Body of pancreas (tissue), 4 donors: ENCODE results near the gene MYO1B. TPM values are rescaled to one million over a fixed set of nuclear protein-coding genes. Genes with fewer than 3 reads are reported as not detected.

Source experiments
- ATAC-seq: fragments of 150-250 bp; one replicate; pipeline ENCODE4 v1.9.1; 2016
- DNase-seq, 4 donors: peaks; one replicate each; pipeline ENCODE4 v3.0.0-alpha.2; 2019
- H3K27ac ChIP-seq, 4 donors: fragments of 200-600 bp; sonication (generic); 1 replicate in 3 of 4; 2 replicates in 1 of 4; pipeline versions ENCODE4 v1.5.1 to v1.6.1; 2016 to 2019; ENCODE audit warnings: mild to moderate bottlenecking in 1 of 4, mixed read lengths in 1 of 4, moderate library complexity in 1 of 4
- H3K27me3 ChIP-seq, 2 donors: fragments of 200-600 bp; sonication (generic); one replicate each; pipeline ENCODE4 v1.6.0; 2016; ENCODE audit warnings: mild to moderate bottlenecking in 1 of 2
- H3K36me3 ChIP-seq, 2 donors: fragments of 200-600 bp; sonication (generic); replicated peaks in 1 of 2; 2 replicates each; pipeline ENCODE4 v1.5.1; 2016; ENCODE audit warnings: low read depth in 2 of 2; ENCODE audit not compliant: insufficient read depth in 1 of 2
- H3K4me1 ChIP-seq: fragments of 200-600 bp; sonication (generic); one replicate; pipeline ENCODE4 v1.6.0; 2016
- H3K4me3 ChIP-seq, 2 donors: fragments of 200-600 bp; sonication (generic); 1 replicate in 1 of 2; 2 replicates in 1 of 2; pipeline ENCODE4 v1.5.1; 2016 to 2019
- H3K9me3 ChIP-seq, 3 donors: fragments of 200-600 bp; sonication (generic); 1 replicate in 2 of 3; 2 replicates in 1 of 3; pipeline ENCODE4 v1.5.1; 2016
- CTCF ChIP-seq, 7 experiments: fragments of 450-650 bp in 4 of 7; fragments of 200-600 bp in 3 of 7; sonication (generic) in 3 of 7; IDR thresholded peaks; one replicate each; pipeline ENCODE4 v1.5.1; 2016 to 2019; ENCODE audit warnings: antibody characterized with exemption in 7 of 7
- POLR2A ChIP-seq, 3 donors: fragments of 450-650 bp; IDR thresholded peaks; one replicate each; pipeline ENCODE4 v1.6.1; 2016; ENCODE audit warnings: antibody characterized with exemption in 3 of 3, mild to moderate bottlenecking in 2 of 3
- WGBS, 2 donors: methylation state at CpG; one replicate each; pipeline ENCODE4 v1.1.5; 2017; 5-methylcytosine and 5-hydroxymethylcytosine counted together
- intact Hi-C: fragments of 100-400 bp; cut with DNase I; formaldehyde crosslinking; loops from one replicate; pipeline ENCODE4 v1.15.1; 2023
- total RNA-seq, 2 donors: library from RNA; depleted of rRNA; stranded (reverse); fragments of >200 nt; gene quantifications; one replicate each; pipeline ENCODE4 v1.1.0, GENCODE V29; 2016

MYO1B gene
- total RNA-seq, 2 donors from 2014 or later, result 68.0 to 77.8 TPM

DNA sequence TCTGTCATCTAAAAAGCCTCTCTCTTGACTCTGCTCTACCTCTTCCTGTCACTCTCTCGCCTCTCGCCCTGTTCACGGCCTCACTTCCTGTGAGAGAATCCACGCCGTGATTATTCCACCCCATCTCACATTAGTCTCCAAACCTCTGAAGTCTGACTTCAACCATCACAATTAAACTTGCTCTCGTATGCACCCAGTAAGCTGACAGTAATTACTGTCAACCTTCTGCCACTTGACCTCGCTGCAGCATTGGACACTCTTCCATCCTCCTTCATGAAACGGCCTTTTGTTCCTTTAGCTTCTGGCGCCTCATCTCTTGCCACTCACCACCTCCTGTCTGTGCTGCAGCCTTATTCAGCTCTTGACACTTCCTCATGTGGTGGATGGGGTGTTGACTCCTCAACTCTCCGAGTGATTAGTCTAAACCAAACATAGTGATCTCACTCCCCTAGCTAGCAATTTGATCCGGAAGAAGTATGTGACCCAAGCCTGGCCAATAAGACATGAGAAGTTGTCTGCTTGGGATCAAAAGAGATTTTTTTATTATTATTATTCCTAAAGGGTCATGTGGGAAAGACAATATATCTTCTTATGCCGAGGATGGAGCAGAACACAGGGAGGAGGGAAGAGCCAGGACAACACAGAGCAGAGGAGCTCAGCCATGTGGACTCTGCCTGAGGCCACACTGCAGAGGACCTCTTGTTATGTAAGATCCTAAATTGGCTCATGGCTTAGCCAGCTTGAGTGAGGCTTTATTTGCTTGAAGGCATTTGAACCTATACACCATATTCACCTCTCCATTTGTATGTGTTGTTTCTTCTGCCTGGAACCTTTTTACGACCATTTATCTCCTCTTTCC lies 38.4 kb upstream of the MYO1B start:
- ATAC-seq (no peak), DNase-seq (no peak)
- no peaks in the 10 kb centered on the region for H3K9me3 ChIP-seq
- H3K4me1 ChIP-seq, result peaks cover 11% of the 10 kb centered on the region
- H3K27me3 ChIP-seq, result no peaks in the 10 kb centered on the region
- no peak for TF ChIP-seq CTCF (IDR thresholded peaks at IDR 0.05)
- TF ChIP-seq POLR2A (IDR thresholded peaks at IDR 0.05), result peak in 2 of 3 donors; percentile 11 to 32
- intact Hi-C loops, result no loop called here
- 84 to 86% methylated on average over 13 of the region's 13 CpGs for WGBS, 2 donors
- no peaks in the 10 kb centered on the region for H3K36me3 ChIP-seq
- no peak overlapping the region for H3K27ac ChIP-seq
- H3K4me3 ChIP-seq, result no peak overlapping the region

DNA sequence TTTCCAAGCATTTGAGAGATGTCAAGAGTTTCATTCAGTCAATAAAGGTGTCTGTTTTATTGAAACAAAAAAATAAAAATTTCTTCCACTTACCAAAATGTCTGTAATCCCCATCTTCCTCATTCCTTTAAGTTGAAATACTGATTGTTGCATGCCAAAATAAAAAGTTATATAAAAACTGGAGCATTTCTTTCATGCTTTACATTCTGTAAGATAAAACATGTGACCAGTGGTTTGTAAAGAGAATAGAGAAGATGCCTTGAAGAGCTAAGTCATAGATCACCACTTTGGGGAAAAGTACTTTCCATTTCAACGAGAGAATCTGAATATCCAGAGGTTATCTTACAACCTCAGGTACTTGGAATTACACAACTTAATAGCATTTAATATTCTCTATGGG lies 35.9 kb upstream of the MYO1B start:
- Histone ChIP-seq H3K27ac (no peak overlapping the region), H3K4me1 (no peaks in the 10 kb centered on the region), H3K9me3 (no peaks in the 10 kb centered on the region), H3K4me3 (no peak overlapping the region), H3K27me3 (no peaks in the 10 kb centered on the region), H3K36me3 (no peaks in the 10 kb centered on the region)
- ATAC-seq (no peak), DNase-seq (no peak)
- no peak for TF ChIP-seq POLR2A (IDR thresholded peaks at IDR 0.05)
- 75 to 85% methylated on average over 1 of the region's 1 CpG for WGBS, 2 donors
- intact Hi-C loops, result no loop called here

DNA sequence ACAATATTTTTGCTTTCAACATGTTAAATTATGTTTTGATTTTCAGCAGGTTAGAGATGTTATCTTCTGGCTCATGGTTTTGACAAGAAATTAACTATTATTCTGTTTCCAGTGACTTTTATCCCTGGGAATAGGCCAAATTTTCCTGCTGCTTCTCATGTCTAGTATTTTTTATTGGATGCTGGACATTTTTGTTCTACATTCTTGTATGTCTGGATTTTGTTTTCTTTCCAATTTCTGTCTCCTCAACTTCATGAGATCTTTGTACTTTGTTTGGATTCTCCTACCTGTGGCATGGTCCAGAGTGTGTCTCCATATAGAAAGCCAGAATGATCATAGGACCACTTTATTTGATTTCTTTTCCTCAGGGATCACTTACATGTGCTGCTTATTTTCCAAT lies 33.1 kb upstream of the MYO1B start:
- peaks cover 1% of the 10 kb centered on the region for H3K4me1 ChIP-seq
- ATAC-seq (no peak), DNase-seq (no peak)
- no peaks in the 10 kb centered on the region for H3K9me3 ChIP-seq
- intact Hi-C loops, result no loop called here
- no peaks in the 10 kb centered on the region for H3K36me3 ChIP-seq
- TF ChIP-seq POLR2A (IDR thresholded peaks at IDR 0.05), result no peak
- TF ChIP-seq CTCF (IDR thresholded peaks at IDR 0.05), result no peak
- H3K27me3 ChIP-seq, result no peaks in the 10 kb centered on the region
- H3K4me3 ChIP-seq, result no peak overlapping the region
- H3K27ac ChIP-seq, result no peak overlapping the region

GRCh38 chr2:191213333-191213732 lies 31.9 kb upstream of the MYO1B start:
- Histone ChIP-seq H3K27ac (no peak overlapping the region), H3K9me3 (no peaks in the 10 kb centered on the region), H3K27me3 (no peaks in the 10 kb centered on the region), H3K36me3 (no peaks in the 10 kb centered on the region), H3K4me3 (no peak overlapping the region), H3K4me1 (peaks cover 13% of the 10 kb centered on the region)
- ATAC-seq, result no peak
- TF ChIP-seq CTCF (IDR thresholded peaks at IDR 0.05) (no peak), POLR2A (IDR thresholded peaks at IDR 0.05) (no peak)
- intact Hi-C loops, result no loop called here
- no peak for DNase-seq

- 88 to 91% methylated on average over 1 of the region's 1 CpG for WGBS, 2 donors
- DNase-seq (no peak), ATAC-seq (no peak)
- no peak for TF ChIP-seq POLR2A (IDR thresholded peaks at IDR 0.05)
- no peak for TF ChIP-seq CTCF (IDR thresholded peaks at IDR 0.05)
- H3K9me3 ChIP-seq, result no peaks in the 10 kb centered on the region
- no peak overlapping the region for H3K4me3 ChIP-seq
- H3K27me3 ChIP-seq, result no peaks in the 10 kb centered on the region
- no peaks in the 10 kb centered on the region for H3K36me3 ChIP-seq
- intact Hi-C loops, result no loop called here
- H3K27ac ChIP-seq, result no peak overlapping the region
- peaks cover 29% of the 10 kb centered on the region for H3K4me1 ChIP-seq
Measured at GRCh38 chr2:191215230-191215629, 30.0 kb upstream of the MYO1B start.
